DND-41 (cell line): Measurements from ENCODE around the gene EID3.

Source experiments
- ATAC-seq: fragments of 200-7000 bp; cut with Tn5 transposase; 3 replicates; pipeline ENCODE4 v1.9.1; 2021; ENCODE audit warnings: low read depth; ENCODE audit not compliant: insufficient read depth
- DNase-seq: peaks from one replicate; pipeline ENCODE4 v3.0.0-alpha.2; 2020
- H2AFZ ChIP-seq: 2 replicates; pipeline ENCODE4 v1.6.0; 2012; ENCODE audit warnings: low read depth, low read length
- H3K27ac ChIP-seq: 2 replicates; pipeline ENCODE4 v1.5.1; 2012; ENCODE audit warnings: low read length, inconsistent platforms
- H3K27me3 ChIP-seq: fragments of 200-600 bp; sonication (generic); 2 replicates; pipeline ENCODE4 v1.6.0; 2012; ENCODE audit warnings: low read length, mild to moderate bottlenecking, inconsistent platforms; ENCODE audit not compliant: insufficient read depth, poor library complexity
- H3K36me3 ChIP-seq: 2 replicates; pipeline ENCODE4 v1.5.1; 2012; ENCODE audit warnings: low read length, inconsistent platforms; ENCODE audit not compliant: insufficient read depth
- H3K4me1 ChIP-seq: 2 replicates; pipeline ENCODE4 v1.5.1; 2012; ENCODE audit warnings: mild to moderate bottlenecking, low read length; ENCODE audit not compliant: insufficient read depth
- H3K4me2 ChIP-seq: 2 replicates; pipeline ENCODE4 v1.6.0; 2012; ENCODE audit warnings: mild to moderate bottlenecking, moderate library complexity, low read length, inconsistent platforms; ENCODE audit not compliant: insufficient read depth
- H3K4me3 ChIP-seq, 2 experiments: fragments of 200-600 bp in 1 of 2; shearing (Covaris generic) in 1 of 2; 2 replicates each; pipeline ENCODE4 v1.5.1; 2012 to 2016; ENCODE audit warnings: inconsistent platforms in 2 of 2, low read length in 2 of 2, mild to moderate bottlenecking in 2 of 2, low read depth in 1 of 2, moderate library complexity in 1 of 2
- H3K79me2 ChIP-seq: 2 replicates; pipeline ENCODE4 v1.6.0; 2012; ENCODE audit warnings: low read length, inconsistent platforms; ENCODE audit not compliant: insufficient read depth
- H3K9ac ChIP-seq: 2 replicates; pipeline ENCODE4 v1.6.0; 2012; ENCODE audit warnings: low read depth, mild to moderate bottlenecking, inconsistent platforms, low read length, moderate library complexity
- H3K9me3 ChIP-seq: 2 replicates; pipeline ENCODE4 v1.5.1; 2012; ENCODE audit warnings: low read length, moderate library complexity, mild to moderate bottlenecking, inconsistent platforms; ENCODE audit not compliant: insufficient read depth, severe bottlenecking
- H4K20me1 ChIP-seq: 2 replicates; pipeline ENCODE4 v1.6.0; 2012; ENCODE audit warnings: low read length; ENCODE audit not compliant: insufficient read depth
- EZH2 ChIP-seq: IDR thresholded peaks from 3 replicates; pipeline ENCODE4 v1.6.1; 2012; ENCODE audit warnings: borderline replicate concordance, low read depth, mild to moderate bottlenecking, moderate library complexity, low read length, inconsistent platforms; ENCODE audit not compliant: severe bottlenecking
- TF ChIP-seq, protein P1 (sequence below): IDR thresholded peaks from 2 replicates; pipeline ENCODE4 v1.5.1; 2012; ENCODE audit warnings: borderline replicate concordance, low read length, moderate library complexity, mild to moderate bottlenecking; ENCODE audit not compliant: poor library complexity, severe bottlenecking; ENCODE audit errors: extremely low read depth

The EID3 gene

DNA sequence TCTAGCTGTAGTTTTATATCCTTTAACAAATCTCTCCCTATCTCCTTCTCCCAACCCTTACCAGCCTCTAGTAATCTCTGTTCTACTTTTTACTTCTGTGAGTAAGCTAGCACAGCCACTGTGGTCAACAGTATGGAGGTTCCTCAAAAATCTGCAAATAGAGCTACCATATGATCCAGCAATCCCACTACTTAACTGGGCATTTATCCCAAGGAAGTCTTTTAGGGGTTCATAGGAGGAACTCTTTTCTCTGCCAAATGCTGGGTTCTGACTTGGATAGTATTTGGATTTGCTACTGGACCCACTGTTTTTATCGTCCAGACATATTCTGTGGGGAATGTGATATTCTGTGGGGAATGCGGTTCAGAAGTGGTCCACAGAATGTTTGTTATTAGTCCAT is 41.1 kb downstream of the EID3 start:
- TF ChIP-seq EZH2: no peak
- TF ChIP-seq, protein P1, sequence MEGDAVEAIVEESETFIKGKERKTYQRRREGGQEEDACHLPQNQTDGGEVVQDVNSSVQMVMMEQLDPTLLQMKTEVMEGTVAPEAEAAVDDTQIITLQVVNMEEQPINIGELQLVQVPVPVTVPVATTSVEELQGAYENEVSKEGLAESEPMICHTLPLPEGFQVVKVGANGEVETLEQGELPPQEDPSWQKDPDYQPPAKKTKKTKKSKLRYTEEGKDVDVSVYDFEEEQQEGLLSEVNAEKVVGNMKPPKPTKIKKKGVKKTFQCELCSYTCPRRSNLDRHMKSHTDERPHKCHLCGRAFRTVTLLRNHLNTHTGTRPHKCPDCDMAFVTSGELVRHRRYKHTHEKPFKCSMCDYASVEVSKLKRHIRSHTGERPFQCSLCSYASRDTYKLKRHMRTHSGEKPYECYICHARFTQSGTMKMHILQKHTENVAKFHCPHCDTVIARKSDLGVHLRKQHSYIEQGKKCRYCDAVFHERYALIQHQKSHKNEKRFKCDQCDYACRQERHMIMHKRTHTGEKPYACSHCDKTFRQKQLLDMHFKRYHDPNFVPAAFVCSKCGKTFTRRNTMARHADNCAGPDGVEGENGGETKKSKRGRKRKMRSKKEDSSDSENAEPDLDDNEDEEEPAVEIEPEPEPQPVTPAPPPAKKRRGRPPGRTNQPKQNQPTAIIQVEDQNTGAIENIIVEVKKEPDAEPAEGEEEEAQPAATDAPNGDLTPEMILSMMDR: no peak
- no peaks in the 10 kb centered on the region for H3K27me3 ChIP-seq
- H3K9ac ChIP-seq: no peak overlapping the region
- no peak overlapping the region for H3K4me3 ChIP-seq
- H3K36me3 ChIP-seq: peaks cover 85% of the 10 kb centered on the region
- DNase-seq (no peak), ATAC-seq (no peak)
- H3K79me2 ChIP-seq: peaks cover 3% of the 10 kb centered on the region; the same call in 1 of the 2 replicates
- no peaks in the 10 kb centered on the region for H3K9me3 ChIP-seq
- no peak overlapping the region for H3K27ac ChIP-seq
- H3K4me1 ChIP-seq: no peaks in the 10 kb centered on the region
- H2AFZ ChIP-seq: no peak overlapping the region
- H3K4me2 ChIP-seq: no peak overlapping the region
- peaks cover 4% of the 10 kb centered on the region; the same call in 1 of the 2 replicates for H4K20me1 ChIP-seq

- no peak overlapping the region for H3K27ac ChIP-seq
- peaks cover 4% of the 10 kb centered on the region; the same call in 1 of the 2 replicates for H4K20me1 ChIP-seq
- no peak overlapping the region for H3K4me3 ChIP-seq
- no peak overlapping the region for H2AFZ ChIP-seq
- no peaks in the 10 kb centered on the region for H3K4me1 ChIP-seq
- H3K36me3 ChIP-seq: peaks cover 85% of the 10 kb centered on the region
- no peak for ATAC-seq
- H3K9me3 ChIP-seq: no peaks in the 10 kb centered on the region
- H3K27me3 ChIP-seq: no peaks in the 10 kb centered on the region
- no peak overlapping the region for H3K4me2 ChIP-seq
- peaks cover 3% of the 10 kb centered on the region; the same call in 1 of the 2 replicates for H3K79me2 ChIP-seq
- TF ChIP-seq EZH2: no peak
- TF ChIP-seq, protein P1: no peak
- H3K9ac ChIP-seq: no peak overlapping the region
- DNase-seq: no peak
Observed at GRCh38 chr12:104345234-104346066, 41.9 kb downstream of the EID3 start.

DNA sequence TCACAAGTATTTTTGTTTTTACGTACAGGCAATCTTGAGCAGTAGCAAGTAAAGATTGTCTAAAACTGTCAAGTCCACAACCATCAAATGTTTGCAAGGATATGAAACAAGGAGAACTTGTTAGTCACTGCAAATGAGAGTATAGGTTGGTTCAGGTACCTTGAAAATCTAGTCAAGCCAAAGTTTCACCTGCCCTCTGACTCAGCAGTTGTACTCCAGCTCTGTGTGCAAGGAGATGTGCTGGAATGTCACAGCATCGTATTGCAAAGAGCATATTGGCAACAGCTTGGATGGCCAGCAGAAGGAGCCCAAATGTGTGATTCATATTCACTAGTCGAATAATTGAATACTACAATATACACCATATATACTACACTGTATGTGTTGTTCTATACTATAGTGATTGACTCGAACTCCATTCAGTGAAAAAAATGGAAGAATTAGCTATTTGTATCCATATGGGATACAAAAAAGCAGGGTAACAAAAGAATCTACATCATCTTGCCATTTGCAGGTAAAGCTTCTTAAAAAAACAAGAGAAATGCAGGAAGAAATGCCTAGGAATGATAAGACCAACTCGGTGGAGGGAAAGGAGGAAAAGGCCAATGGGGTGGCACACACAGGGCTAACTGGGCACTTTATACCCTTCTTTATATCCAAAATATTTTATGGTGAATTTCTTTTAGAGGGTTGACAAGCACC is 44.0 kb downstream of the EID3 start:
- Histone ChIP-seq H4K20me1 (peaks cover 4% of the 10 kb centered on the region; the same call in 1 of the 2 replicates), H3K4me3 (no peak overlapping the region), H3K4me2 (no peak overlapping the region), H3K36me3 (peaks cover 84% of the 10 kb centered on the region), H3K27ac (no peak overlapping the region), H3K9me3 (no peaks in the 10 kb centered on the region), H3K9ac (no peak overlapping the region), H3K79me2 (peaks cover 3% of the 10 kb centered on the region; the same call in 1 of the 2 replicates), H3K27me3 (no peaks in the 10 kb centered on the region), H2AFZ (no peak overlapping the region), H3K4me1 (no peaks in the 10 kb centered on the region)
- no peak for TF ChIP-seq EZH2
- TF ChIP-seq, protein P1: no peak
- ATAC-seq: no peak
- DNase-seq: no peak
